ENCODE results near the gene AP1S2.

AP1S2 gene

GRCh38 chrX:15812192-15812938 is 42.2 kb downstream of the AP1S2 start:
- no peak for TF ChIP-seq CTCF (IDR thresholded peaks at IDR 0.05; ENCODE audit: low read depth, low read length)
- no peak for DNase-seq (ENCODE audit: extremely low read depth, low read depth)

- DNase-seq (ENCODE audit: extremely low read depth, low read depth), result no peak
- TF ChIP-seq CTCF (IDR thresholded peaks at IDR 0.05; ENCODE audit: low read depth, low read length), result no peak
Measured at GRCh38 chrX:15808254-15808653, 46.4 kb downstream of the AP1S2 start.

GRCh38 chrX:15804563-15804962 is 50.0 kb downstream of the AP1S2 start:
- no peak for DNase-seq (ENCODE audit: extremely low read depth, low read depth)
- no peak for TF ChIP-seq CTCF (IDR thresholded peaks at IDR 0.05; ENCODE audit: low read depth, low read length)

GRCh38 chrX:15797707-15798106 is 56.9 kb downstream of the AP1S2 start:
- no peak for DNase-seq (ENCODE audit: extremely low read depth, low read depth)
- TF ChIP-seq CTCF (IDR thresholded peaks at IDR 0.05; ENCODE audit: low read depth, low read length), result no peak

GRCh38 chrX:15790769-15791290 is 63.8 kb downstream of the AP1S2 start:
- no peak for TF ChIP-seq CTCF (IDR thresholded peaks at IDR 0.05; ENCODE audit: low read depth, low read length)
- no peak for DNase-seq (ENCODE audit: extremely low read depth, low read depth)

GRCh38 chrX:15789979-15790768 is 64.4 kb downstream of the AP1S2 start, which contains the start of gene ZRSR2:
TSS of gene ZRSR2 (plus strand) at chrX:15790484. CDS start at chrX:15790496, 12 bp downstream.
- DNase-seq (ENCODE audit: extremely low read depth, low read depth), result peak; percentile 30
- TF ChIP-seq CTCF (IDR thresholded peaks at IDR 0.05; ENCODE audit: low read depth, low read length), result peak; percentile 10

- no peak for TF ChIP-seq CTCF (IDR thresholded peaks at IDR 0.05; ENCODE audit: low read depth, low read length)
- no peak for DNase-seq (ENCODE audit: extremely low read depth, low read depth)
Measured at GRCh38 chrX:15786915-15787314, 67.7 kb downstream of the AP1S2 start.

Data from AG09319 (cell line).